Measurements from ENCODE around the gene USHBP1.

- TF ChIP-seq CTCF (IDR thresholded peaks at IDR 0.05) = no peak
- TF ChIP-seq POLR2A (IDR thresholded peaks at IDR 0.05) = no peak
Observed at GRCh38 chr19:17275441-17276175, 11.1 kb upstream of the USHBP1 start.
